OCI-LY7 (cell line): ENCODE results near the gene CNTN5. TPM values are rescaled to one million over a fixed set of nuclear protein-coding genes. Genes with fewer than 3 reads are reported as not detected.

ENCODE experiments used
- BruUV-seq: library from RNA; stranded (reverse); fragments of 400-500 nt; replicated peaks from 2 replicates; lab custom pipeline; 2021; lab: Mats Ljungman, UMichigan
- CTCF ChIA-PET: fragments of 300-600 bp; sonication (Branson Sonifier 250); formaldehyde crosslinking; loops from one replicate; lab custom pipeline; 2022; ENCODE audit warnings: antibody characterized with exemption; ENCODE audit not compliant: unreplicated experiment; lab: Charles Lee
- POLR2A ChIA-PET: fragments of 300-600 bp; sonication (Branson Sonifier 250); formaldehyde crosslinking; loops from one replicate; lab custom pipeline; 2022; ENCODE audit warnings: antibody characterized with exemption; lab: Charles Lee
- DNase-seq: peaks from one replicate; pipeline ENCODE4 v3.0.0-alpha.2; 2015; ENCODE audit warnings: low spot score
- H2AFZ ChIP-seq: fragments of 200-600 bp; sonication (generic), shearing (Covaris generic); 2 replicates; pipeline ENCODE4 v1.6.1; 2014; ENCODE audit warnings: mild to moderate bottlenecking, antibody characterized with exemption, low read length, moderate library complexity
- H3K27ac ChIP-seq: fragments of 200-600 bp; sonication (generic); 2 replicates; pipeline ENCODE4 v1.5.1; 2014; ENCODE audit warnings: mixed run types, low read depth, mild to moderate bottlenecking, moderate library complexity, low read length, inconsistent platforms; ENCODE audit not compliant: poor library complexity, severe bottlenecking
- H3K36me3 ChIP-seq: fragments of 200-600 bp; sonication (generic); 2 replicates; pipeline ENCODE4 v1.6.1; 2014; ENCODE audit warnings: mild to moderate bottlenecking, antibody characterized with exemption, low read length, moderate library complexity, mixed read lengths; ENCODE audit not compliant: insufficient read depth
- H3K4me1 ChIP-seq: fragments of 200-600 bp; sonication (generic); 2 replicates; pipeline ENCODE4 v1.5.1; 2014; ENCODE audit warnings: mild to moderate bottlenecking, low read length; ENCODE audit not compliant: insufficient read depth, poor library complexity, severe bottlenecking
- H3K4me2 ChIP-seq: fragments of 200-600 bp; sonication (generic); 2 replicates; pipeline ENCODE4 v1.6.1; 2014; ENCODE audit warnings: mild to moderate bottlenecking, low read length
- H3K4me3 ChIP-seq: fragments of 200-600 bp; sonication (generic); 2 replicates; pipeline ENCODE4 v1.5.1; 2014; ENCODE audit warnings: mild to moderate bottlenecking, low read depth, low read length; ENCODE audit not compliant: poor library complexity, severe bottlenecking
- H3K79me2 ChIP-seq: fragments of 200-600 bp; sonication (generic); 2 replicates; pipeline ENCODE4 v1.6.1; 2016; ENCODE audit warnings: low read depth, mild to moderate bottlenecking, low read length, moderate library complexity, mixed read lengths; ENCODE audit not compliant: insufficient read depth
- H3K9me2 ChIP-seq: fragments of 200-600 bp; sonication (generic); 2 replicates; pipeline ENCODE4 v1.6.1; 2016; ENCODE audit warnings: mild to moderate bottlenecking, low read length, mixed read lengths; ENCODE audit not compliant: insufficient read depth
- H3K9me3 ChIP-seq: fragments of 200-600 bp; sonication (generic); 2 replicates; pipeline ENCODE4 v1.6.1; 2014; ENCODE audit warnings: mild to moderate bottlenecking, mixed run types, low read length, mixed read lengths
- H4K20me1 ChIP-seq: fragments of 200-600 bp; sonication (generic); 2 replicates; pipeline ENCODE4 v1.6.1; 2014; ENCODE audit warnings: mild to moderate bottlenecking, antibody characterized with exemption, low read length, moderate library complexity, mixed read lengths; ENCODE audit not compliant: insufficient read depth
- CTCF ChIP-seq: fragments of 200-600 bp; sonication (generic); conservative IDR thresholded peaks from 2 replicates; pipeline ENCODE4 v1.5.1; 2014; ENCODE audit warnings: mild to moderate bottlenecking, antibody characterized with exemption, low read length, moderate library complexity, mixed read lengths
- EZH2phosphoT487 ChIP-seq: fragments of 200-600 bp; sonication (generic); IDR thresholded peaks from 2 replicates; pipeline ENCODE4 v1.6.1; 2018; ENCODE audit warnings: low read depth, borderline replicate concordance, mild to moderate bottlenecking, mixed run types, antibody characterized with exemption, low read length, moderate library complexity, mixed read lengths
- intact Hi-C: fragments of 100-400 bp; cut with micrococcal nuclease; formaldehyde crosslinking; loops from one replicate; pipeline ENCODE4 v1.10.0; 2022; ENCODE audit not compliant: unreplicated experiment
- total RNA-seq, 2 experiments: library from RNA; depleted of rRNA in 1 of 2; stranded (reverse); fragments of >200 nt in 1 of 2; shearing (Covaris generic) in 1 of 2; gene quantifications; 2 replicates each; pipeline ENCODE4 v1.2.3, GENCODE V29; 2014 to 2022

Gene CNTN5
- total RNA-seq, 2 experiments from 2014 or later: not detected

- DNase-seq: no peak
- H2AFZ ChIP-seq: no peak overlapping the region
- H3K9me3 ChIP-seq: no peaks in the 10 kb centered on the region
- no peak overlapping the region for H3K27ac ChIP-seq
- H3K36me3 ChIP-seq: no peaks in the 10 kb centered on the region
- BruUV-seq: no TSS peak
- H3K9me2 ChIP-seq: no peaks in the 10 kb centered on the region
- no peaks in the 10 kb centered on the region for H3K79me2 ChIP-seq
- intact Hi-C loops: no loop called here
- no peaks in the 10 kb centered on the region for H4K20me1 ChIP-seq
- TF ChIP-seq CTCF (no peak), EZH2phosphoT487 (no peak)
- H3K4me2 ChIP-seq: no peak overlapping the region
- POLR2A ChIA-PET: no interaction called here
- CTCF ChIA-PET: no interaction called here
- H3K4me1 ChIP-seq: no peaks in the 10 kb centered on the region
- H3K4me3 ChIP-seq: no peak overlapping the region
These were observed 328.5 kb downstream of the CNTN5 start for GRCh38 chr11:99349151-99349673.

- Histone ChIP-seq H3K4me1 (no peaks in the 10 kb centered on the region), H3K36me3 (no peaks in the 10 kb centered on the region), H3K4me2 (no peak overlapping the region), H3K4me3 (no peak overlapping the region), H4K20me1 (no peaks in the 10 kb centered on the region), H3K79me2 (no peaks in the 10 kb centered on the region), H3K9me3 (no peaks in the 10 kb centered on the region), H3K9me2 (no peaks in the 10 kb centered on the region), H2AFZ (no peak overlapping the region), H3K27ac (no peak overlapping the region)
- BruUV-seq: no TSS peak
- intact Hi-C loops: no loop called here
- ChIA-PET POLR2A (no interaction called here), CTCF (no interaction called here)
- TF ChIP-seq CTCF (no peak), EZH2phosphoT487 (no peak)
- DNase-seq: no peak
These were observed 330.9 kb downstream of the CNTN5 start for GRCh38 chr11:99351624-99352023.

- no TSS peak for BruUV-seq
- DNase-seq: no peak
- Histone ChIP-seq H4K20me1 (no peaks in the 10 kb centered on the region), H3K9me3 (no peaks in the 10 kb centered on the region), H3K4me2 (no peak overlapping the region), H2AFZ (no peak overlapping the region), H3K9me2 (no peaks in the 10 kb centered on the region), H3K4me3 (no peak overlapping the region), H3K4me1 (no peaks in the 10 kb centered on the region), H3K79me2 (no peaks in the 10 kb centered on the region), H3K27ac (no peak overlapping the region), H3K36me3 (no peaks in the 10 kb centered on the region)
- ChIA-PET POLR2A (no interaction called here), CTCF (no interaction called here)
- no peak for TF ChIP-seq CTCF
- intact Hi-C loops: no loop called here
These were observed 331.9 kb downstream of the CNTN5 start for GRCh38 chr11:99352642-99353041.
